GF-D8 (cell line): ENCODE measurements around the gene DDX10.
"Not testable (repeated sequence)": the region's sequence is repeated elsewhere in the genome, so short reads cannot be mapped to it uniquely, and the experiment has no call there.

Experiments
- DNase-seq: peaks from one replicate; lab custom pipeline; 2025; lab: John Stamatoyannopoulos, UW

Gene DDX10

GRCh38 chr11:108718466-108718865, 53.6 kb downstream of the DDX10 start:
- DNase-seq, result no peak

GRCh38 chr11:108724974-108725689, 60.3 kb downstream of the DDX10 start:
- DNase-seq, result no peak

GRCh38 chr11:108726077-108726800, 61.4 kb downstream of the DDX10 start:
- DNase-seq, result no peak

- no peak for DNase-seq
These were observed 62.8 kb downstream of the DDX10 start for GRCh38 chr11:108727665-108728064.

- no peak for DNase-seq
These were observed 64.5 kb downstream of the DDX10 start for GRCh38 chr11:108729227-108729871.

- DNase-seq, result no peak
These were observed 67.5 kb downstream of the DDX10 start for GRCh38 chr11:108732395-108732794.

GRCh38 chr11:108733479-108734116, 68.7 kb downstream of the DDX10 start:
- no peak for DNase-seq

GRCh38 chr11:108734283-108734682, 69.4 kb downstream of the DDX10 start:
- no peak for DNase-seq

GRCh38 chr11:108734956-108735559, 70.2 kb downstream of the DDX10 start:
- no peak for DNase-seq

- DNase-seq, result not testable (repeated sequence)
These were observed 75.3 kb downstream of the DDX10 start for GRCh38 chr11:108740132-108740531.

GRCh38 chr11:108743851-108744250, 79.0 kb downstream of the DDX10 start:
- no peak for DNase-seq

GRCh38 chr11:108748968-108749367, 84.1 kb downstream of the DDX10 start:
- DNase-seq, result no peak

- no peak for DNase-seq
These were observed 86.6 kb downstream of the DDX10 start for GRCh38 chr11:108751444-108751843.

- DNase-seq, result no peak
These were observed 87.5 kb downstream of the DDX10 start for GRCh38 chr11:108752297-108752751.

GRCh38 chr11:108754901-108755625, 90.2 kb downstream of the DDX10 start:
- no peak for DNase-seq

- DNase-seq, result no peak
These were observed 92.8 kb downstream of the DDX10 start for GRCh38 chr11:108757630-108758029.

GRCh38 chr11:108758458-108758857, 93.6 kb downstream of the DDX10 start:
- no peak for DNase-seq

GRCh38 chr11:108766596-108767173, 101.8 kb downstream of the DDX10 start:
- no peak for DNase-seq

GRCh38 chr11:108768370-108768769, 103.5 kb downstream of the DDX10 start:
- DNase-seq, result peak; percentile 99

GRCh38 chr11:108768964-108769363, 104.1 kb downstream of the DDX10 start:
- no peak for DNase-seq
